Effector CD4-positive, alpha-beta T cell (primary cell): ENCODE results near the gene CKM.
"Not testable (repeated sequence)": the region's sequence is repeated elsewhere in the genome, so short reads cannot be mapped to it uniquely, and the experiment has no call there.

Source experiments
- DNase-seq: peaks from one replicate; pipeline ENCODE4 v3.0.0-alpha.2; 2020

Gene CKM

GRCh38 chr19:45348367-45349125 lies 25.9 kb upstream of the CKM start:
- no peak for DNase-seq

- no peak for DNase-seq
Observed at GRCh38 chr19:45347570-45348366, 25.1 kb upstream of the CKM start.

DNA sequence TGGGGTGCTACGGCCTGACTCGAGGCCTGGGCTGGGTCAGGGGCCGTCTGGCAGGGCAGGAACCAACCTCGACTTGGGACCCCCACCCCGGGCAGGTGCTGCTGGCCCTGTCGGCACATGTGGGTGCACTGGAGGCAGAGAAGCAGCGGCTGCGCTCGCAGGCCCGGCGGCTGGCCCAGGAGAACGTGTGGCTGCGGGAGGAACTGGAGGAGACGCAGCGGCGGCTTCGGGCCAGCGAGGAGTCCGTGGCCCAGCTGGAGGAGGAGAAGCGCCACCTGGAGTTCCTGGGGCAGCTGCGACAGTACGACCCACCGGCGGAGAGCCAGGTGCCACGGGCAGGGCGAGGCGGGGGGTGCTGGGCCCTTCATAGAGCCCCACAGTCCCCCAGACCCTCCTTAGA lies 23.8 kb upstream of the CKM start:
- no peak for DNase-seq

DNA sequence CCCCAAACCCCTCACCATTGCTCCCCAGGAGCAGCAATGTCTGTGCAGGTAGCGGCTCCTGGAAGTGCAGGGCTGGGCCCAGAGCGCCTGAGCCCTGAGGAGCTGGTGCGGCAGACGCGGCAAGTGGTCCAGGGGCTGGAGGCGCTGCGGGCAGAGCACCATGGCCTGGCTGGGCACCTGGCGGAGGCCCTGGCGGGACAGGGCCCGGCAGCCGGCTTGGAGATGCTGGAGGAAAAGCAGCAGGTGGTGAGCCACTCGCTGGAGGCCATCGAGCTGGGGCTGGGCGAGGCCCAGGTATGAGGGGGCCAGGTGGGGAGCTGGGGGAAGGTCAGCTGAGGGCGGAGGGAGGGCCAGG lies 22.8 kb upstream of the CKM start:
- DNase-seq: no peak

DNA sequence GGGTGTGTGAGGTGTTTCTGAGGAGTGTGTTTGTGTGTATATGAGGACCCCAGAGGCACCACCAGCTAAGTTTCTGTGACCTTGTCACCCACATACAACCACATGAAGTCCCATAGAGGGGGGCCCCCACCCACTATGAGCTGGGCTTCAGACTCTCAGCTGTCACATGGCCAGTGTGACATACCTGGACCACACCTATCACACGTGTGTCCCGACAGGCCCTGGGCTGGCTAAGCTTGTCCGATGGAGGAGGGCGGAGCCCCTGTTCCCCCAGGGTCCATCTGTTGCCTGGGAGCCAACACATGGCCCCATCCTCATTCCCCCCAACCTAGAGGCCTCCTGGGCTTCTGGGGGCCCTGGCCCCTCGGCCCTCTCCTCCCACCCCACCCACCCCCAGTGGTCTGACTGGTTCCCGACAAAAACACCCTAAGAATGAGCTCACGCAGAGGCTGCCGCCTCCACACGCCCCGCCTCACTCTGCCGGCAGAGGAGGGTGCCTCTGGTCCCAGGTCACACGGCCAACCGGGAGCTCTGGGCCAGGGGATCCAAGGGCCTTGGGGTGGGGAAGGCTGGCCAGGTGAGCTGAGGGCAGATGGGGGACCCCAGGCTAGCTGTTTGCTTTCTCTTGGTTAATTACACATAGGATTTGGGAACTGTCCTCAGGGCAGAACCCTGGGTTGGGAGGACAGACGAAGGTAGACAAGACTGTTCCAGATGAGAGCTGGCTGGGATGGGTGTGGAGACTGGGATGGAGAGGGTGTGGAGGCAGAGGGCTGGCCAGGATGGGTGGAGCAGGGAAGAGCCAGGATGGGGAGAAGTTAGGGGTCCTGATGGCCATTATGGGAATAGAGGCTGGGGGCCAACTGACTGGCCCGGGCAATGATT lies 22.2 kb upstream of the CKM start:
- no peak for DNase-seq

DNA sequence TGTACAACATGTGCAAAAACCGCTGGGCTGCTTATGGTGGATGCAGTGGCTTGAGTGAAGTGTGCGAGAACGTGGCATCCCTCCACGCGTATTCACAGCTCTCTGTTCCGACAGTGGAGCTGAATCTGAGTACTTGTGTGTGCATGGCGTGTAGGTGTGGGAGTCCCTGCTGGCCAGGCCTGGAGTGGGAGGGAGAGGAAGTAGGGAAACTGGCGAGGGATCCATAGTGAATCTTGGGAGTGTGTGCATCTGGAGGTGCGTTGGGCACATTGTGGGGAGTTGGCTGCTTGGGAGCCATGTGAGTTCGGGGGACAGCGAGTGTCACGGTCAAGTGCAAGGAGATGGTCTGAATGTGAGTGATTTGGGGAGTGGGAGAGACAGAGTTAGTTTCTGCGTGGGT lies 20.2 kb upstream of the CKM start:
- DNase-seq: no peak

GRCh38 chr19:45340899-45341453 lies 18.3 kb upstream of the CKM start:
- no peak for DNase-seq

GRCh38 chr19:45340232-45340898 lies 17.7 kb upstream of the CKM start, which contains the start of gene KLC3:
KLC3 (plus strand) TSS chr19:45340750; CDS start chr19:45345542, 4,792 bp downstream.
- peak; percentile 21 for DNase-seq

- DNase-seq: no peak
Observed at GRCh38 chr19:45339629-45340028, 17.0 kb upstream of the CKM start.

GRCh38 chr19:45336696-45337251 lies 14.1 kb upstream of the CKM start:
- no peak for DNase-seq

- not testable (repeated sequence) for DNase-seq
Observed at GRCh38 chr19:45334881-45335280, 12.2 kb upstream of the CKM start.

GRCh38 chr19:45333609-45334303 lies 11.1 kb upstream of the CKM start:
- no peak for DNase-seq

GRCh38 chr19:45331411-45331810 lies 8.7 kb upstream of the CKM start:
- no peak for DNase-seq

DNA sequence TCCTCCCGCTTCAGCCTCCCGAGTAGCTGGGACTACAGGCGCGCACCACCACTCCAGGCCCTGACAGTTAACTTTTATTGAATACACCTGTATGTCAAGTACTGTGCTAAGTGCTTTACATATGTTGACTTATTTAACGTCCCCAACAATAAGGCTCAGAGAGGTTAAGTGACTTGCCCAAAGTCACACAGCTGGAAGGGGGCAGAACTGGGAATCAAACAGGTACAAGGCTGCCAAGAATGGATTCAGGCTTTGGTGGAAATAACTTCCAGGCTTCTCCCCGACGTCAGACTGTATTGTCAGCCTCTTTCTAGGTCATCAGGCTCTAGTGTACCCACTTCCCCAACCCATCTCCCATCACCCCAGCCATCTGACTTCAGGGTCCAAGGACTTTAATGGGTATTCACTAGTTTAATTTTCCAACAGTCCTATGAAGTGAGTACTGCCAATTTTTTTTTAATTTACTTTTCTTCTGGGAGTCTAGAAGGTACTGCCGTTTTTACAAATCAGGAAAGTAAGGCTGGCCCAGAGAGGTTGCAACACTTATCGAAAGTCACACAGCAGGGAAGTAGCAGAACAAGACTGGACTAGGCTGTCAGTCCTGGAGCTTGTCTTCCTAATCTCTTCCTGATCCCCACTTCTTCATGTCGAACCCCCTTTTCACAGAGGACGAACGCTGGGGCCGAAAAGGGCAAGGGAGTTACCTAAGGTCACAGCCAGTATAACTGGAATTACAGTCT lies 4.9 kb upstream of the CKM start:
- no peak for DNase-seq

- DNase-seq: no peak
Observed at GRCh38 chr19:45324349-45324907, 1.8 kb upstream of the CKM start.

GRCh38 chr19:45323671-45324081 lies 1.0 kb upstream of the CKM start:
- no peak for DNase-seq

GRCh38 chr19:45322311-45322710 lies 364 bp downstream of the CKM start:
- no peak for DNase-seq

DNA sequence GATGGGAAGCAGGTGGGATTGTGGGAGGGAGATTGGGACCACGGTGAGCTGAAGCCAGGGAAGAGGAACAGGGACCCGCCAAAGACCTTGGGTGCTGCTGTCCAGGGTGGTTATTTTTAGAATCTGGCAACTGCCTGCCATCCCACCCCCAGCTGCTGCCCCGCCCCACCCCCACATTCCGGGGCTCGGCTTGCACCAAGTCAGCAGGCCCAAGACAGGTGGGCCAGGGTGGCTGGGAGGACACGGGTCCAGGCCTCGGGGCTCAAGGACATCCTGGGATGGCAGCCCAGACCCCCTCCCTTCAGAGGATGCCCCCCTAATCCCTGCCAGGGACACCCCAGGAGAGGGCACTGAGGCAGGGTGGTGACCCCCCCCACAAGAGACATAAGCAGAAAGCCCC lies 827 bp downstream of the CKM start:
- no peak for DNase-seq

DNA sequence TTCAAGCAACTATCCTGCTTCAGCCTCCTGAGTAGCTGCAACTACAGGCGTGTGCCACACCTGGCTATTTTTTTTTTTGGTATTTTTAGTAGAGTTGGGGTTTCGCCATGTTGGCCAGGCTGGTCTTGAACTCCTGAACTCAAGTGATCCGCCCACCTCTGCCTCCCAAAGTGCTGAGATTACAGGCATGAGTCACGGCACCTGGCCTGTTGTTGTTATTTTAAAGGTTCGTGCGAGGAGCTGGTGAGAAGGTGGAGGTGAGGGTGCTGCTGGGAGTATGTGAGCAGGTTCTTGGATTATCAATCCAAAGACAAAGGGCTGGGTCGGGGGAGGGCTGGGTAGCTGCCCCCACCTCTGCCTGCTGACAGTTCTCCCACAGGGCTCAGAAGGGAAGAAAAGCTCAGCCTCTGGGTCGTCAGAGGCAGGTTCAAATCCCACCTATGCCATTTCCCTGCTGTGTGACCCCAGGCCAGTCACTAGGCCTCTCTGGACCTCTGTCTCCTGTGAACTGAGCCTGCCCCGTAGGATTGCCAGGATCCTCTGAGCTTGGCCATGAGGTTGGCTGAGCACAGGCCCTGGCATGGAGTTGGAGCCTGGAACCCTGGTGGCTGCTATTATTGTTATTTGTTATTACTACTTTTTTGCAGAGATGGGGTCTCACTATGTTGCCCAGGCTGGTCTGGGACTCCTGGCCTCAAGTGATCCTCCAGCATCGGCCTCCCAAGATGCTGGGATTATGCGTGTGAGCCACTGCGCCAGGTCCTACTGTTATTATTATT lies 1.5 kb downstream of the CKM start:
- no peak for DNase-seq
